ENCODE data around the gene IRF2BPL. TPM values are rescaled to one million over a fixed set of nuclear protein-coding genes. Genes with fewer than 3 reads are reported as not detected.

The IRF2BPL gene
- total and polyA plus RNA-seq, 9 of the 15 experiments (the other 6 are each of a cell fraction or from before 2014, with no cell fraction given) = 0.52 to 21.6 (median 2.5) TPM

DNA sequence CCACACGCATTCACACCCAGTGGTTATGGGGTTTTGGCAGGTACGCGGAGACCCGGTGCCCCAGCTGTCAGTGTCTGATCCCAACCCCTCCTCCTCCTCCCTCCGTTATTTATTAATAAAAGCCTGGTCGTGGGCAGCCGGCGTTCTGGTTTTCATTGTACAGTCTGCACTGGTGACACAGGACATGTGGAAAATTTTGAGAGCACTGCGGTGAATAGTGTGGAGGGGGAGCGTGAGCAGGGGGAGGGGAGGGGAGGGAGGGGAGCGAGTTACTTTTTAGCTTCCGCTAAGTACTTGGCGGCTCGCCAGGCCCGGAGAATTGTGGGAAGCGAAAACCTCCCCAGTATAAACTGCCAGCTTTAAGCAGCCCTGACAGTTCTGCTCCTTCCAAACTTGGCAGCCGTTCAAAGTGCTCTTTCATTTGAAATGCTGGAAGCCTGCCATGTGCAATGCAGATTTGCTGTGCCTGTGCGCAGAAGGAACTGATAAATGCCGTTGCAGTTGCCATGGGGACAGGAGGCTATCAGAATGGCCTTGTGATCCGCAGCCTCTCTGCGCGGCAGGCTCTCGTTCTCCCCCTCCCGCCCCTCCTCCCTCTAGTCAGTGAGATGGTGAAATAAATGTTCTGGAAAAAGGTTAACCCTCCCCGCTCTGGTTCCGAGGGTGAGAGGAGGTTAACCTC, 11.7 kb upstream of the IRF2BPL start (continued):
- no peak for TF ChIP-seq HMG20A (CRISPR knock-in tag; conservative IDR thresholded peaks at IDR 0.05)
- TF ChIP-seq, protein P1, sequence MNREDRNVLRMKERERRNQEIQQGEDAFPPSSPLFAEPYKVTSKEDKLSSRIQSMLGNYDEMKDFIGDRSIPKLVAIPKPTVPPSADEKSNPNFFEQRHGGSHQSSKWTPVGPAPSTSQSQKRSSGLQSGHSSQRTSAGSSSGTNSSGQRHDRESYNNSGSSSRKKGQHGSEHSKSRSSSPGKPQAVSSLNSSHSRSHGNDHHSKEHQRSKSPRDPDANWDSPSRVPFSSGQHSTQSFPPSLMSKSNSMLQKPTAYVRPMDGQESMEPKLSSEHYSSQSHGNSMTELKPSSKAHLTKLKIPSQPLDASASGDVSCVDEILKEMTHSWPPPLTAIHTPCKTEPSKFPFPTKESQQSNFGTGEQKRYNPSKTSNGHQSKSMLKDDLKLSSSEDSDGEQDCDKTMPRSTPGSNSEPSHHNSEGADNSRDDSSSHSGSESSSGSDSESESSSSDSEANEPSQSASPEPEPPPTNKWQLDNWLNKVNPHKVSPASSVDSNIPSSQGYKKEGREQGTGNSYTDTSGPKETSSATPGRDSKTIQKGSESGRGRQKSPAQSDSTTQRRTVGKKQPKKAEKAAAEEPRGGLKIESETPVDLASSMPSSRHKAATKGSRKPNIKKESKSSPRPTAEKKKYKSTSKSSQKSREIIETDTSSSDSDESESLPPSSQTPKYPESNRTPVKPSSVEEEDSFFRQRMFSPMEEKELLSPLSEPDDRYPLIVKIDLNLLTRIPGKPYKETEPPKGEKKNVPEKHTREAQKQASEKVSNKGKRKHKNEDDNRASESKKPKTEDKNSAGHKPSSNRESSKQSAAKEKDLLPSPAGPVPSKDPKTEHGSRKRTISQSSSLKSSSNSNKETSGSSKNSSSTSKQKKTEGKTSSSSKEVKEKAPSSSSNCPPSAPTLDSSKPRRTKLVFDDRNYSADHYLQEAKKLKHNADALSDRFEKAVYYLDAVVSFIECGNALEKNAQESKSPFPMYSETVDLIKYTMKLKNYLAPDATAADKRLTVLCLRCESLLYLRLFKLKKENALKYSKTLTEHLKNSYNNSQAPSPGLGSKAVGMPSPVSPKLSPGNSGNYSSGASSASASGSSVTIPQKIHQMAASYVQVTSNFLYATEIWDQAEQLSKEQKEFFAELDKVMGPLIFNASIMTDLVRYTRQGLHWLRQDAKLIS (CRISPR knock-in tag; IDR thresholded peaks at IDR 0.05) = no peak
- no peak for TF ChIP-seq RFX7 (CRISPR knock-in tag; IDR thresholded peaks at IDR 0.05)
- TF ChIP-seq CHD4 (IDR thresholded peaks at IDR 0.05; ENCODE audit: insufficient read depth, insufficient replicate concordance, low read depth, low read length, poor library complexity, severe bottlenecking) = no peak
- no peak for TF ChIP-seq FOXJ3 (CRISPR knock-in tag; IDR thresholded peaks at IDR 0.05)

Data from K562 (cell line).